ENCODE results near the gene POU4F1. TPM values are rescaled to one million over a fixed set of nuclear protein-coding genes. Genes with fewer than 3 reads are reported as not detected.

The POU4F1 gene
- total and polyA plus RNA-seq, 2 of the 13 experiments (the other 11 are each of a cell fraction or from before 2014, with no cell fraction given) = 1.0 to 1.1 TPM

DNA sequence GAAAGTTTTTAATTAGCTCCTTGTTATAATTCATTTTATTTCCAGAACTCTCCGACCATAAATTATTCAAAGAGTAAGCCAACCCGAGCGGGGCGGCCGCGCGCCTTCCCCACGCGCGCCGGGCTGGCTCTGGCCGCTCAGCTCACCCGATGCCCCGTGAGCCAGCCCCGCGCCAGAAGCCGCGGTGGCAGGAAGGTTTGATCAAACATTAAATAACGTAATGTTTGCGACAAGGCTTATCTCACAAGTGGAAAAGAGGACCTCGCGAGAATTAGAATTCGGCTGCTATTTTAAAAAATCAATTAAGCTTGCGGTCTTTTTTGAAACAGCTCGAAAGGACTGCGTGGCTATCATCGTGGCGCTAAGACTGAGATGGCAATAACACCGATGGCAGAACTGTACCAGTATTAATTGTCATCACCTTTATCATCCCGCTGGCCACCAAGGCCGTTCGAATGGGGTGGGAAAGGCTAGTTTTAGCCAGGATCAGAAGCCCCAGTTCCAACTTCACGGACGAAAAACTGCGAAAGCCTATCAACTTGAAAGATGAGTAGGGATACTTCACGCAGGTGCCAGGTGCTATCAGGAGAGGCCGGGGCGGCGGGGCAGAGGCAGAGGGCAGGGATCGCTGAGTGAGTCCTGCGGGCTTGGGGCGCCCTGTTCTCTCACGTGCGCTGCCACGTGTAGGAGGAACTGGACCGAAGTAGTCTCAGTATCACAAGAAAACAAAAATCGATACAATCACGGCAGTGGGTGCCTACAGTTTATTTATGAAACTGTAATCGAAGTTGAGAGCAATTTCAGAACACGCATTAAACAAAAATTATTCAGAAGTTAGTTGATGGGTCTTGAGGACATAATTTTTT lies 6.4 kb downstream of the POU4F1 start:
- POLR2A ChIA-PET = no interaction called here
- in situ Hi-C loops (cut with HindIII; ENCODE audit: extremely low pct_ligation_motif_present, low pct_unique_long_range_greater_than_20kb) = no loop called here
- 47% methylated on average over 50 of the region's 50 CpGs for WGBS (ENCODE audit: low lambda C conversion rate)
- H3K27ac ChIP-seq (ENCODE audit: extremely low read length, insufficient read depth, low read length) = no peak overlapping the region
- intact Hi-C loops (cut with micrococcal nuclease; ENCODE audit: unreplicated experiment) = no loop called here
- no TSS peak for BruUV-seq (replicated peaks)
- no peak overlapping the region for H2AFZ ChIP-seq (ENCODE audit: low read length)
- H3K4me3 ChIP-seq (replicated peaks in 1 of 3; ENCODE audit: insufficient read depth in 1 of 3, low read depth in 2 of 3, low read length in 3 of 3) = peak overlapping the region; percentile 4 to 42 (median 36); a peak in 4 of 6 replicates
- no peak for DNase-seq (ENCODE audit: low spot score)
- no peaks in the 10 kb centered on the region for H3K9me3 ChIP-seq (ENCODE audit: low read length)
- peaks cover 6% of the 10 kb centered on the region; the same call in 1 of the 2 replicates for H3K4me1 ChIP-seq (ENCODE audit: insufficient read depth, low read length)
- H3K36me3 ChIP-seq (replicated peaks in 1 of 2; ENCODE audit: control insufficient read depth in 1 of 2, insufficient read depth in 2 of 2, low read length in 2 of 2) = no peaks in the 10 kb centered on the region
- CTCF ChIA-PET (ENCODE audit: low intra/inter-chr PET ratio, low total read pairs) = no interaction called here
- peaks cover 0 to 41% of the 10 kb centered on the region in 2 experiments; a peak in 2 of 5 replicates for H3K27me3 ChIP-seq (ENCODE audit: control insufficient read depth in 1 of 2, insufficient read depth in 2 of 2, low read length in 2 of 2)
- FAIRE-seq = no peak
- H4K20me1 ChIP-seq (ENCODE audit: insufficient read depth, low read length) = no peaks in the 10 kb centered on the region
- H3K9ac ChIP-seq (ENCODE audit: insufficient read depth, low read depth, low read length) = no peak overlapping the region
- H3K79me2 ChIP-seq (ENCODE audit: insufficient read depth, low read length) = no peaks in the 10 kb centered on the region
- TF ChIP-seq ZNF674 (CRISPR knock-in tag; IDR thresholded peaks at IDR 0.05; ENCODE audit: low read depth) = no peak
- TF ChIP-seq ARNTL (CRISPR knock-in tag; IDR thresholded peaks at IDR 0.05) = peak; percentile 42; the same call in 1 of the 2 replicates
- peak; percentile 79 for TF ChIP-seq CHD2 (IDR thresholded peaks at IDR 0.05; ENCODE audit: low read depth, low read length)
- no peak for TF ChIP-seq ZNF468 (CRISPR knock-in tag; IDR thresholded peaks at IDR 0.05)
- H3K4me2 ChIP-seq (ENCODE audit: low read depth, low read length) = peak overlapping the region; percentile 63
- ATAC-seq = peak; percentile 26; the same call in 2 of the 3 replicates

DNA sequence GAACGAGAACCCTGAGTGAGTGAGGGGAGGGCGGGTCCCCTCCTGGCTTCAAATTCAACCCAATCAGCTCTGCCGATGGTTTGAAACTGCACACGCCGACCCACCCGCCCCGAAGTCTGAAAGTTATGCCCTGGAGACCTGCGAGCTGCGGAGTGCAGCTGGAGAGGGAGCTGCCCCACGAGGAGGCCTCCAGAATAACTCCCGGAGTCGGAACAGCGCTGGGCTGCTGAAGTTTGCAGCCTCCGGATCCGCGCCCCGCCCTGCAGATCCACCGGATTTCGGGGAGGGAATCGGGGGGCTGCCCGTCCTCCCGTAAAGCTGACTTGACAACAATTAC lies 7.0 kb downstream of the POU4F1 start:
- H3K79me2 ChIP-seq (ENCODE audit: insufficient read depth, low read length) = no peaks in the 10 kb centered on the region
- H3K4me3 ChIP-seq (replicated peaks in 1 of 3; ENCODE audit: insufficient read depth in 1 of 3, low read depth in 2 of 3, low read length in 3 of 3) = peak overlapping the region; percentile 4 to 42 (median 36); a peak in 5 of 6 replicates
- no peak for FAIRE-seq
- intact Hi-C loops (cut with micrococcal nuclease; ENCODE audit: unreplicated experiment) = no loop called here
- H3K9ac ChIP-seq (ENCODE audit: insufficient read depth, low read depth, low read length) = no peak overlapping the region
- BruUV-seq (replicated peaks) = no TSS peak
- no peak overlapping the region for H2AFZ ChIP-seq (ENCODE audit: low read length)
- peaks cover 6% of the 10 kb centered on the region; the same call in 1 of the 2 replicates for H3K4me1 ChIP-seq (ENCODE audit: insufficient read depth, low read length)
- ATAC-seq = peak; percentile 83
- no peak overlapping the region for H3K27ac ChIP-seq (ENCODE audit: extremely low read length, insufficient read depth, low read length)
- no peaks in the 10 kb centered on the region for H4K20me1 ChIP-seq (ENCODE audit: insufficient read depth, low read length)
- no peaks in the 10 kb centered on the region for H3K36me3 ChIP-seq (replicated peaks in 1 of 2; ENCODE audit: control insufficient read depth in 1 of 2, insufficient read depth in 2 of 2, low read length in 2 of 2)
- H3K27me3 ChIP-seq (ENCODE audit: control insufficient read depth in 1 of 2, insufficient read depth in 2 of 2, low read length in 2 of 2) = peaks cover 0 to 41% of the 10 kb centered on the region in 2 experiments; a peak in 2 of 5 replicates
- ChIA-PET POLR2A (no interaction called here), CTCF (ENCODE audit: low intra/inter-chr PET ratio, low total read pairs) (no interaction called here)
- WGBS (ENCODE audit: low lambda C conversion rate) = 47% methylated on average over 15 of the region's 22 CpGs
- H3K4me2 ChIP-seq (ENCODE audit: low read depth, low read length) = peak overlapping the region; percentile 63
- no peaks in the 10 kb centered on the region for H3K9me3 ChIP-seq (ENCODE audit: low read length)
- DNase-seq (ENCODE audit: low spot score) = no peak
- in situ Hi-C loops (cut with HindIII; ENCODE audit: extremely low pct_ligation_motif_present, low pct_unique_long_range_greater_than_20kb) = no loop called here
- TF ChIP-seq SETDB1 (CRISPR knock-in tag; IDR thresholded peaks at IDR 0.05; ENCODE audit: borderline replicate concordance) (no peak), KDM2A (CRISPR knock-in tag; IDR thresholded peaks at IDR 0.05; ENCODE audit: borderline replicate concordance, low read depth) (0 out of 2 replicates have a peak, but pooled peaks have one; percentile 20), SMARCC2 (IDR thresholded peaks at IDR 0.05) (no peak), ZNF687 (CRISPR knock-in tag; IDR thresholded peaks at IDR 0.05) (peak; percentile 28; the same call in 1 of the 2 replicates), NR2F1 (CRISPR knock-in tag; IDR thresholded peaks at IDR 0.05) (no peak)
- TF ChIP-seq, protein P1, sequence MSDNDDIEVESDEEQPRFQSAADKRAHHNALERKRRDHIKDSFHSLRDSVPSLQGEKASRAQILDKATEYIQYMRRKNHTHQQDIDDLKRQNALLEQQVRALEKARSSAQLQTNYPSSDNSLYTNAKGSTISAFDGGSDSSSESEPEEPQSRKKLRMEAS (IDR thresholded peaks at IDR 0.05) = 0 out of 2 replicates have a peak, but pooled peaks have one; percentile 1
- TF ChIP-seq, protein P2, sequence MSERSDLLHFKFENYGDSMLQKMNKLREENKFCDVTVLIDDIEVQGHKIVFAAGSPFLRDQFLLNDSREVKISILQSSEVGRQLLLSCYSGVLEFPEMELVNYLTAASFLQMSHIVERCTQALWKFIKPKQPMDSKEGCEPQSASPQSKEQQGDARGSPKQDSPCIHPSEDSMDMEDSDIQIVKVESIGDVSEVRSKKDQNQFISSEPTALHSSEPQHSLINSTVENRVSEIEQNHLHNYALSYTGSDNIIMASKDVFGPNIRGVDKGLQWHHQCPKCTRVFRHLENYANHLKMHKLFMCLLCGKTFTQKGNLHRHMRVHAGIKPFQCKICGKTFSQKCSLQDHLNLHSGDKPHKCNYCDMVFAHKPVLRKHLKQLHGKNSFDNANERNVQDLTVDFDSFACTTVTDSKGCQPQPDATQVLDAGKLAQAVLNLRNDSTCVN (CRISPR knock-in tag; IDR thresholded peaks at IDR 0.05; ENCODE audit: borderline replicate concordance) = 0 out of 2 replicates have a peak, but pooled peaks have one; percentile 25
